HuH-7 (cell line): ENCODE data around the gene PML.
"Not testable (repeated sequence)": the region's sequence is repeated elsewhere in the genome, so short reads cannot be mapped to it uniquely, and the experiment has no call there.

Source experiments
- DNase-seq: peaks from one replicate; pipeline ENCODE4 v3.0.0; 2011; ENCODE audit warnings: low spot score

The PML gene

GRCh38 chr15:73957785-73958184, 36.7 kb upstream of the PML start:
- no peak for DNase-seq

GRCh38 chr15:73959012-73959581, 35.4 kb upstream of the PML start:
- no peak for DNase-seq

DNA sequence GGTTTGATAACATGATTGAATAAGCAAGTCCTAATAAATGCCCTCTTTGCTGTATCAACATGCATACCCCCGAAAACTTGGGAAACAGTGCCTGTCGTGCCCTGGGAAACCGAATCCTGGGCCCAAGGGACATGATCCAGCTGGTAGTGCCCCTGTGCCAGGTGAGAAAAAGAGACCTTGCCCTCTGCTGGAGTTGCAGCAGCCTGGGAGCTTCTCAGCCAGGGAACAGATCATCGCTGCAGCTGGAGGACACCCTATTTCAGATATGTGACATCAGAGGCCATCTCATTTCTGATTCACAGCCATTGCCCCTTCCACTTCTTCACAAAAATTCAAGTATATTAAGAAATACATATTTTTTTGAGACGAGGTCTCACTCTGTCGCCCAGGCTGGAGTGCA, 34.7 kb upstream of the PML start:
- no peak for DNase-seq

DNA sequence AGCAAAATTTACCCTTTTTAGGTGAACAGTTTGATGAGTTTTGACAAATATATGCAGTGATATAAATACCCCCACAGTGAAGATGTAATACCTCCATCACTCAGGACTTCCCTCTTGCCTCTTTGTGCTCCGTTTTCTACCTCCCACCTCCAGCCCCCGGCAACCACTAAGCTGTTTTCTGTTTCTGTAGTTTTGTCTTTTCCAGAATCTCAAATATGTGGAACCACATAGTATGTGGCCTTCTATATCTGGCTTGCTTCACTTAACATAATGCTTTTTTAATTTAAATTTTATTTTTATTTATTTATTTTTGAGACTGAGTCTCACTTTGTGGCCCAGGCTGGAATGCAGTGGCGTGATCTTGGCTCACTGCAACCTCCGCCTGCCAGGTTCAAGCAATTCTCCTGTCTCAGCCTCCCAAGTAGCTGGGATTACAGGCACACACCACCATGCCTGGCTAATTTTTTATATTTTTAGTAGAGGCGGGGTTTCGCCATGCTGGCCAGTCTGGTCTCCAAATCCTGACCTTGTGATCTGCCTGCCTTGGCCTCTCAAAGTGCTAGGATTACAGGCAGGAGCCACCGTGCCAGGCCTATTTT, 33.9 kb upstream of the PML start:
- DNase-seq, result not testable (repeated sequence)

GRCh38 chr15:73962433-73962832, 32.1 kb upstream of the PML start:
- DNase-seq, result no peak

GRCh38 chr15:73964736-73965093, 29.8 kb upstream of the PML start:
- DNase-seq, result peak; percentile 93

- DNase-seq, result no peak
Observed at GRCh38 chr15:73965094-73965757, 29.3 kb upstream of the PML start.

DNA sequence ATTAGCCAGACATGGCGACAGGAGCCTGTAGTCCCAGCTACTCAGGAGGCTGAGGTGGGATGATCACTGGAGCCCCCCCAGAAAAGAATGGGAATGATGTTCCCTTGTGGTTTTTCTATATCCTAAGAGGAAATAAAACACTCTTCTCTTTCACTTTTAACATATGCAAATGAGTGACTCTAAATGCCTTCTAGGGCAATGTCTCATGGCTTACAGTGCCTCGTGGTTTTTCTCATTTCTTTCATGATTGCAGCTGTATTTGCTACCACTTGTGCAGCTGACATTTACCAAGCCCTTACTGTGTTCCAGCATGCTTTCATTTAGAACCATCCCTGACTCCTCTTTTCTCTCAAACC, 28.8 kb upstream of the PML start:
- no peak for DNase-seq

- no peak for DNase-seq
Observed at GRCh38 chr15:73968461-73968860, 26.1 kb upstream of the PML start.

DNA sequence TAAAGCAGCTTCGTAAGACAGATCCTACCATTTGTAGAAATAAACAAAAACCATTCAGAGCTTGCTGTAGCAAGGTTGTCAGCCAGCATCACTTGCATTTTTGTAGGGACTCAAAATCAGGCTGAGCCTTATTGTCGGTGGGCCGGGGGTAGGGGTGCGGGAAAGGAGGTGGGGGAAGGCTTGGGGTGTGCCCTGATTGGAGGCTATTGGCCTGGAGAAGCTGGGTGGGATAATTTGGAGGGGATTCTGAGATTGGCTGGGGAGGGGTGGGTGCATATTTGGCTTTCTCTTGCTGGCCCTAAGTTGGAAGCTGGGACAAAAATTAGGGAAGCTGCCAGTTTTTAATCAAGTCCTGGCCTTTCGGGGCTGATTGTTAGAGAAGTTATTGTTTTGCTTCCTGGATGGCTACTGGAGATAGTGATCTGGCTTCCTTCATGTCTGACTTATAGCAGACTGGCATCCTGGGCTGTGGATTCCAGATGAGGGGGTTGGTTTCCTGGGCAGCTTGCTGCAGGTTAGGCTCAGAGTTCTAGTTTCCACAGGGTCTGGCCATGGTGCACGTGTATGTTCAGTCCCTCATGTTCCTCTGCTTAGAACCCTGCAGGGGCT, 25.3 kb upstream of the PML start:
- DNase-seq, result no peak

GRCh38 chr15:73972984-73973682, 21.4 kb upstream of the PML start:
- peak; percentile 91 for DNase-seq

- not testable (repeated sequence) for DNase-seq
Observed at GRCh38 chr15:73973683-73974200, 20.8 kb upstream of the PML start.

- DNase-seq, result not testable (repeated sequence)
Observed at GRCh38 chr15:73975440-73976125, 18.9 kb upstream of the PML start.

- DNase-seq, result no peak
Observed at GRCh38 chr15:73978896-73979295, 15.6 kb upstream of the PML start.

- no peak for DNase-seq
Observed at GRCh38 chr15:73979636-73980035, 14.9 kb upstream of the PML start.

DNA sequence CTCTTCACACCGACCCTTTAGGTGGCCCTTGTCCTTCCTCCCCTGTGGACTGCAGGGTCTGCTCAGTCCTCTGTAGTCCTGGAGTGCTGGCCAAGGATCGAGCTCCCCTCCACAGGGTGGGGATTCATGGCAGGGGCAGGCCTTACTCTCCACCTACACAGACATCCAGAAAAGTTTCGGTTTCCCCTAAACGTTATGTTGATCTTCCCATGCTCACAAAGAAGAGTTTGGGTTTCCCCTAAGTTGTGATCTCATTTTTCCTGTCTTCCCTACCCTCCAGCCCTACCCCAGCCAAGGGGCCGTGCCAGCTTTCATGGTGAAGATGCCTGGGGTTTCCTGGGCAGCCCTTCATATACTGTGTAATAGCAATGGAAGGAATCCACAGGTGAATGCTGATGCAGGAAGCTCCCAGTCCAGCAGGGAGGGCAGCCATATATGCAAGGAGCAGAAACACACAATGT, 12.7 kb upstream of the PML start:
- no peak for DNase-seq

- DNase-seq, result no peak
Observed at GRCh38 chr15:73982222-73982962, 12.1 kb upstream of the PML start.

DNA sequence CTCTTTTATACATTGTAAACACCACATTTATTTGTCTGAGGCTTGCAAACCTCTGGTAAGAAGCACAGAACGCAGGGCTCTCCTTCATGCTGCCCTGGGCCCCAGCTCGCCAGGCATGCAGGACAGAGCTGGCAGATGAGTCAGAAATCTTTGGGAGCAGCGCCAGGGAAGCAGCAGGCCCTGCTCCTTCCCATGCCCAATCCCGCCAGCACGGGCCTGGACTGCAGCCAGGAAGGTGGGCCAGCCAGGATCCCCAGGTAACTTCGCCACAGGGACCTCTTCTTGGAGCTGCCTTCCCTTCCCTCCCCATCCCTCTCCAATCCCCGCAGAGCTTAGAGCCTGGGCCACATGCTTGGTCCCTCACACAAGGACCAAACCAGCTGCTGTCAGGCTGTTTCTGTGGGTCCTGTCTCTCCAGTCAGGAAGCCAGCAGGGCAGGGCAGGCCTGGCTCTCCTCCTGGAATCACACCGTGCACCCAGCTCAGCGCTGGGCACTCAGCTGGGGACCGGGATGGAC, 11.2 kb upstream of the PML start:
- no peak for DNase-seq

DNA sequence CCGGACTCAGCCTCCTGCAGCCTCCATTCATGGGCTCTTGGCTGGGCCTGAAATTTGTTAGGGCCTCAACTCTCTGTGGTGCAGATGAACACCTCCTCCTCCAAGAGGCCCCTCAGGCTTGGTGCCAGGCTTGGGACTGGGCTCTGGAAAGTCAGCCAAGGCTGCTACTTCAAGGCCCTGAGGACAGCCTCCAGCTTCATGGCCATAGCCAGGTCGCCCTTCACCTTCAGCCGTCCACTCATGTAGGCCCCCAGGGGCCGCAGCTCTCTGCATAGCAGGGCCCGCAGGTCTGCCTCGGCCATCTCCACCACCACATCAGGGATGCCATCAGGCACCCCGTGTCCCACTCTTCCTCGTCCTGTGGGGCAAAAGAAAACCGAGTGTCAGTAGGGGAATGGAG, 10.7 kb upstream of the PML start:
- DNase-seq, result no peak

DNA sequence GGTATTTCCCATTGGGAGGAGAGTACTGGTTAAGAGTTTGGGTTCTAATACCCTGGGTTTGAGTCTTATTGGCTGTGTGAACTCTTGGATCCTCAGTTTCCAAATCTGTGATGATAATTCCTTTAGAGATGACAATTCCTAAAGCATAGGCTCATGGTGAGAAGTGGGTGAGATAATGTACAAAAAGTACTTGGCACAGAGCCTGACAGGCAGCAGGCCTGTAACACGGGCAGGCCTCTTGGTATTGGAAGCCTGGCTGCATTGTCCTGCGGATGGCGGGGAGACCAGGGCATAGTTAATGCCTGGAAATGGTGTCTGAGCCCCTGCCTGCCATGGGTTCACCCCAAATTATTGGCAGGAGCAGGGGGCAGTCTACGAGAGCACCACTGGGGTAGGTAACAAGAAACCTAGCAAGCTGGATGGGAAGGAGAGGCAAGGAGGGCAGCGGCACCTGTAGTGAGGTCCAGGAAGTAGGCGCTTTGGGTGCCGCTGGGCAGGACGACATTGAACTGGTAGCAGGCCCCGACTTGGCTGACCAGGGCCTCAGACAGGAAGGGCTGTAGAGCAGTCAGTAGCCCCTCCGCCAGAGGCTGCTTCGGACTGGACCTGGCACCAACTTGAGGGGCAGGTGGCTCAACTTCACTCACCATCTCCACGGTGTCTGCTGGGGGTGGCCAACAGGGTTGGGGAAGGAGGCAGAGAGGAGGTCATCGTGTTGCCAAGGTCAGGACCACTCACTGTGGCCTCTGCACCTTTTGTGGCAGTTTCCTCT, 10.1 kb upstream of the PML start:
- no peak for DNase-seq
